ENCODE results near the gene CTNNB1. TPM values are rescaled to one million over a fixed set of nuclear protein-coding genes. Genes with fewer than 3 reads are reported as not detected.

The CTNNB1 gene
- total RNA-seq, 4 donors from 2014 or later = 340 to 406 (median 367) TPM

DNA sequence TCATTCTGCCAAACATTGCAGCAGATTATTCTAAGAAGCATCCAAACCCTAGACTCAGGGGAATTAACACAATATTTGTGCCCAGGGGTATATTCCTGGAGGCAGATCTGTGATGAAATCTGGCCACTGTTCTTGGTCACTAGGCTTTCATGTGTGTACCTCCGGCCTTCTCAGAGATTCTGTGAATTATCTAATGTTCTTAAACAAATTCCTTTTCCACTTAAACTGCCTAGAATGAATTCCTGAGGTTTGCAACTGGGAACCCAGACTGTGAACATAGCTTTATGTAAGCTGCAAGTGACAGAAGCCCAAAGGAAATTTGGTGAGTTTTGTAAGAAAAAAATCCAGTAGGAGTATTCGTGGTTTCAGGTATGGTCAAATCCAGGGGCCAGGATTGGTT lies 20.7 kb upstream of the CTNNB1 start:
- peaks cover 0 to 4% (median 0%) of the 10 kb centered on the region in 4 donors for H3K4me1 ChIP-seq
- DNase-seq (ENCODE audit: extremely low spot score) = no peak
- no peaks in the 10 kb centered on the region for H3K9me3 ChIP-seq
- peaks cover 0 to 3% (median 0%) of the 10 kb centered on the region in 4 donors for H3K27me3 ChIP-seq
- intact Hi-C loops (cut with DNase I) = no loop called here
- no peaks in the 10 kb centered on the region for H3K36me3 ChIP-seq
- TF ChIP-seq POLR2A (IDR thresholded peaks at IDR 0.05; ENCODE audit: low read depth) (no peak), POLR2AphosphoS5 (IDR thresholded peaks at IDR 0.05) (no peak), EP300 (IDR thresholded peaks at IDR 0.05) (no peak)
- TF ChIP-seq, protein P1, sequence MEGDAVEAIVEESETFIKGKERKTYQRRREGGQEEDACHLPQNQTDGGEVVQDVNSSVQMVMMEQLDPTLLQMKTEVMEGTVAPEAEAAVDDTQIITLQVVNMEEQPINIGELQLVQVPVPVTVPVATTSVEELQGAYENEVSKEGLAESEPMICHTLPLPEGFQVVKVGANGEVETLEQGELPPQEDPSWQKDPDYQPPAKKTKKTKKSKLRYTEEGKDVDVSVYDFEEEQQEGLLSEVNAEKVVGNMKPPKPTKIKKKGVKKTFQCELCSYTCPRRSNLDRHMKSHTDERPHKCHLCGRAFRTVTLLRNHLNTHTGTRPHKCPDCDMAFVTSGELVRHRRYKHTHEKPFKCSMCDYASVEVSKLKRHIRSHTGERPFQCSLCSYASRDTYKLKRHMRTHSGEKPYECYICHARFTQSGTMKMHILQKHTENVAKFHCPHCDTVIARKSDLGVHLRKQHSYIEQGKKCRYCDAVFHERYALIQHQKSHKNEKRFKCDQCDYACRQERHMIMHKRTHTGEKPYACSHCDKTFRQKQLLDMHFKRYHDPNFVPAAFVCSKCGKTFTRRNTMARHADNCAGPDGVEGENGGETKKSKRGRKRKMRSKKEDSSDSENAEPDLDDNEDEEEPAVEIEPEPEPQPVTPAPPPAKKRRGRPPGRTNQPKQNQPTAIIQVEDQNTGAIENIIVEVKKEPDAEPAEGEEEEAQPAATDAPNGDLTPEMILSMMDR (IDR thresholded peaks at IDR 0.05) = no peak
- 82% methylated on average over 2 of the region's 2 CpGs for WGBS
- no peak overlapping the region for H3K27ac ChIP-seq (replicated peaks in 1 of 4)
- no peak overlapping the region for H3K4me3 ChIP-seq

DNA sequence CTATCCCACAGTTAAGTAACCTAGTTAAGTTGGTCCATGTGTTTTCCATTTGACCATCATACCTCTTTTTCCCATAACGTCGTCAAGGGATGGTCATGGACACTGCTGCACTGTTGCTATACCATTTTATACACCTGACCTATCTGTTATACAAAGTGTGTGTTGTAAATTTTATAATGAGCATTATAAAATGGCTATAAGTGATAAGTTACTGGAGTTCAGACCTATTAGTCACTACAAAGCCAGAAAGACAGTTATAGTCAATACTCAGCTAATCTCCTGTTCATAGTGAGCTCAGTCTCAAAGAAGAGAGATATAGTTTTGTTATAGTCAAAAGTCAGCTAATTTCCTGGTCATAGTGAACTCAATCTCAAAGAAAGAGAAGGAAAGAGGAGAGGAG lies 18.9 kb upstream of the CTNNB1 start:
- WGBS = 100% methylated on average over 2 of the region's 2 CpGs
- intact Hi-C loops (cut with DNase I) = no loop called here
- no peak overlapping the region for H3K27ac ChIP-seq (replicated peaks in 1 of 4)
- peaks cover 0 to 4% (median 0%) of the 10 kb centered on the region in 4 donors for H3K4me1 ChIP-seq
- H3K4me3 ChIP-seq = no peak overlapping the region
- H3K27me3 ChIP-seq = peaks cover 0 to 3% (median 0%) of the 10 kb centered on the region in 4 donors
- no peaks in the 10 kb centered on the region for H3K9me3 ChIP-seq
- DNase-seq (ENCODE audit: extremely low spot score) = no peak
- TF ChIP-seq, protein P1 (IDR thresholded peaks at IDR 0.05) = no peak
- TF ChIP-seq EP300 (IDR thresholded peaks at IDR 0.05) (no peak), POLR2A (IDR thresholded peaks at IDR 0.05; ENCODE audit: low read depth) (no peak), POLR2AphosphoS5 (IDR thresholded peaks at IDR 0.05) (no peak)
- no peaks in the 10 kb centered on the region for H3K36me3 ChIP-seq

DNA sequence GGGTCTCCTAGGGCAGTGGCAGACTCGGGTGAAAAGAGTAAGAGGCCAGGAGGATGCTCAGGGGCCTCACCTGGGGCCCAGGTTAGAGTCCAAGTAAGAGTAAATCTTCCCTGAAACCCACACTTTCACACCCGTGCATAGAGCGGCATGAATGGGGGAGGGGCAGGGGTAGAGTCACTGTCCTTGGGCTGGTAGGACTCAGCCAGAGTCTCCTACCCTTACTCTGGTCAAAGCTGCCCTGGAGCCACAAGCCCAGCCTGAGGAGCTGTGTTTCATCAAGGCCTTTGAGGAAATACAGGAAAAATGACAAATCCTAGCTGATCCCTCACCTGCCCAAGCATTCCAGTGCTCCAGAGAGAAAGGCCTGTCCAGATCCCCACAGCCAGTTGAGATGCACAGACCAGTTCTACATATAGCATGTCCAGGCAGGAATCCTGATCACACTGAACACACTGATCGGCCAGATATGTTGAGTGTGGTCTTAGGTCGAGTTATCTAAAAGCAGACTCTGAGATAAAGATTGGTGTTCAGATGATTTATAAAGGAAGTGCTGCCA lies 16.7 kb upstream of the CTNNB1 start:
- TF ChIP-seq, protein P1 (IDR thresholded peaks at IDR 0.05) = no peak
- TF ChIP-seq EP300 (IDR thresholded peaks at IDR 0.05) = no peak
- TF ChIP-seq POLR2A (IDR thresholded peaks at IDR 0.05; ENCODE audit: low read depth) = no peak
- Histone ChIP-seq H3K9me3 (no peaks in the 10 kb centered on the region), H3K36me3 (no peaks in the 10 kb centered on the region), H3K4me1 (no peaks in the 10 kb centered on the region), H3K27ac (replicated peaks in 1 of 4) (no peak overlapping the region), H3K4me3 (no peak overlapping the region), H3K27me3 (peaks cover 0 to 3% (median 0%) of the 10 kb centered on the region in 4 donors)
- 70% methylated on average over 5 of the region's 5 CpGs for WGBS
- intact Hi-C loops (cut with DNase I) = no loop called here
- no peak for DNase-seq (ENCODE audit: extremely low spot score)

DNA sequence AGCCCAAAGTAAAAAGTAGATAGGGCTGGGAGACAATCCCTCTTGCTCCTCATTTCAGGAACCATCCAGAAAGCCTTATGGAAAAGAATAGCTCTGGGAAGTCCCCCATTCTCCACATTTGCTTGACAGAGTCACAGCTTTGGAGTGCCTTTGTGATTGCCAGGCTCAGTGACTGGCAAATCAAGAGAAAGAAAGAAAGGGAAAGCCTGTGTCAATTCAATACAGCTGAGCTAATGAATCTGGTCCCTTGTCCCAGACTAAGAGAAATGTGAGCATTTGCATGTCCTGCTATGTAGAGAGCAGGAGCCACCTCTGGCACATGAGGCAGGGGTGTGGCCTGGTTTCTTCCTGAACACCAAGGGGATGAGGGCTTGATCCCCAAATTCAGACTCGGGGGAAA lies 14.9 kb upstream of the CTNNB1 start:
- WGBS = 73% methylated on average over 1 of the region's 1 CpG
- Histone ChIP-seq H3K27ac (replicated peaks in 1 of 4) (no peak overlapping the region), H3K36me3 (no peaks in the 10 kb centered on the region), H3K27me3 (peaks cover 0 to 3% (median 0%) of the 10 kb centered on the region in 4 donors), H3K4me1 (no peaks in the 10 kb centered on the region), H3K9me3 (no peaks in the 10 kb centered on the region), H3K4me3 (no peak overlapping the region)
- no peak for DNase-seq (ENCODE audit: extremely low spot score)
- intact Hi-C loops (cut with DNase I) = no loop called here
- TF ChIP-seq POLR2AphosphoS5 (IDR thresholded peaks at IDR 0.05) (no peak), POLR2A (IDR thresholded peaks at IDR 0.05; ENCODE audit: low read depth) (no peak), EP300 (IDR thresholded peaks at IDR 0.05) (no peak)
- TF ChIP-seq, protein P1 (IDR thresholded peaks at IDR 0.05) = no peak

DNA sequence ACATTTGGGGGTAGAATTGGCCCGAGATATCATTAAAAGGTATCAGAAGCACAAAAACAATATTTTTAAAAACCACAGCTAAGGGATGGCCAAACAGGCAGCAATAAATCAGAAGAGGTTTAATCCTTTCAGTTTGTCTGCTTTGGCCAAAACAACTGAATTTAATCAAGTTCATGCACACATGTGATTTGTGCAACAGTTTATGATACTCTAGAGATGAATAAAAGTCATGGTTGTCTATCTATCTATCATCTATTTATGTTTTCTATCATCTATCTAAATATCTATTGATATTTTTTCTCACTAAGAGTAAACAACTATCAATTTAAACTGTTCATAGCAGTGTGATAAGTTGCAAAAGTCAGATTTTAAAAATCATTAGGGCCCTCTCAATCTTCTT lies 13.0 kb upstream of the CTNNB1 start:
- TF ChIP-seq POLR2A (IDR thresholded peaks at IDR 0.05; ENCODE audit: low read depth) = no peak
- TF ChIP-seq, protein P1 (IDR thresholded peaks at IDR 0.05) = no peak
- Histone ChIP-seq H3K9me3 (no peaks in the 10 kb centered on the region), H3K27ac (replicated peaks in 1 of 4) (no peak overlapping the region), H3K4me3 (no peak overlapping the region), H3K36me3 (no peaks in the 10 kb centered on the region), H3K4me1 (no peaks in the 10 kb centered on the region), H3K27me3 (peaks cover 0 to 3% (median 0%) of the 10 kb centered on the region in 4 donors)
- WGBS = 100% methylated on average over 1 of the region's 1 CpG
- intact Hi-C loops (cut with DNase I) = no loop called here
- DNase-seq (ENCODE audit: extremely low spot score) = no peak

Data from esophagus muscularis mucosa (tissue), 4 donors.